Activated T-helper 9 cell treated with anti-CD3 and anti-CD28 coated beads, Interleukin-2, amount 50 U/mL, for 16 hours (primary cell): ENCODE results near the gene MYRIP.

Experiments used
- DNase-seq: peaks from one replicate; pipeline ENCODE4 v3.0.0-alpha.2; 2020; ENCODE audit warnings: low read depth

The MYRIP gene

GRCh38 chr3:40190056-40190455 is 380.6 kb downstream of the MYRIP start:
- DNase-seq, result no peak

- DNase-seq, result no peak
These were observed 381.8 kb downstream of the MYRIP start for GRCh38 chr3:40191251-40191650.

- DNase-seq, result peak; percentile 27
These were observed 382.5 kb downstream of the MYRIP start for GRCh38 chr3:40191850-40192448.

GRCh38 chr3:40192628-40193027 is 383.2 kb downstream of the MYRIP start:
- DNase-seq, result no peak

- no peak for DNase-seq
These were observed 387.6 kb downstream of the MYRIP start for GRCh38 chr3:40196966-40197365.

GRCh38 chr3:40200692-40201316 is 391.4 kb downstream of the MYRIP start:
- DNase-seq, result no peak

- DNase-seq, result no peak
These were observed 392.4 kb downstream of the MYRIP start for GRCh38 chr3:40201770-40202169.

- DNase-seq, result no peak
These were observed 397.1 kb downstream of the MYRIP start for GRCh38 chr3:40206522-40206921.

- no peak for DNase-seq
These were observed 398.4 kb downstream of the MYRIP start for GRCh38 chr3:40207796-40208195.

- DNase-seq, result no peak
These were observed 398.8 kb downstream of the MYRIP start for GRCh38 chr3:40208251-40208650.

GRCh38 chr3:40211579-40211978 is 402.2 kb downstream of the MYRIP start:
- no peak for DNase-seq

GRCh38 chr3:40213556-40213955 is 404.1 kb downstream of the MYRIP start:
- no peak for DNase-seq

GRCh38 chr3:40215015-40215414 is 405.6 kb downstream of the MYRIP start:
- DNase-seq, result no peak

- DNase-seq, result no peak
These were observed 407.1 kb downstream of the MYRIP start for GRCh38 chr3:40216471-40216870.

GRCh38 chr3:40223856-40224255 is 414.4 kb downstream of the MYRIP start:
- DNase-seq, result no peak

GRCh38 chr3:40224796-40225515 is 415.5 kb downstream of the MYRIP start:
- DNase-seq, result no peak

GRCh38 chr3:40226636-40227035 is 417.2 kb downstream of the MYRIP start:
- DNase-seq, result no peak

- DNase-seq, result no peak
These were observed 419.5 kb downstream of the MYRIP start for GRCh38 chr3:40228792-40229350.

- DNase-seq, result no peak
These were observed 420.0 kb downstream of the MYRIP start for GRCh38 chr3:40229386-40229785.

- DNase-seq, result no peak
These were observed 420.6 kb downstream of the MYRIP start for GRCh38 chr3:40229963-40230362.

- no peak for DNase-seq
These were observed 421.0 kb downstream of the MYRIP start for GRCh38 chr3:40230382-40230781.

- DNase-seq, result no peak
These were observed 423.2 kb downstream of the MYRIP start for GRCh38 chr3:40232626-40233025.

- no peak for DNase-seq
These were observed 427.8 kb downstream of the MYRIP start for GRCh38 chr3:40237159-40237558.
